ENCODE measurements around the gene SEC14L6.

- TF ChIP-seq CTCF (IDR thresholded peaks at IDR 0.05) (no peak), POLR2A (IDR thresholded peaks at IDR 0.05) (no peak)
Observed at GRCh38 chr22:30481711-30482110, 64.8 kb downstream of the SEC14L6 start.

Measured in lower leg skin (tissue), 3 donors.